Neural cell (in vitro differentiated cells): ENCODE data around the gene KCNAB1. TPM values are rescaled to one million over a fixed set of nuclear protein-coding genes. Genes with fewer than 3 reads are reported as not detected.

Experiments
- H2AFZ ChIP-seq: fragments of 200-600, 300-800 bp; sonication (generic), shearing (Covaris generic); 2 replicates; pipeline ENCODE4 v1.6.0; 2014; ENCODE audit warnings: low read depth, mild to moderate bottlenecking, antibody characterized with exemption, low read length, moderate library complexity
- H3F3A ChIP-seq: fragments of 200-600 bp; shearing (Covaris generic); 2 replicates; pipeline ENCODE4 v1.6.1; 2016; ENCODE audit warnings: mild to moderate bottlenecking, moderate library complexity, mixed read lengths, antibody characterized with exemption, low read length; ENCODE audit not compliant: insufficient read depth, poor library complexity, severe bottlenecking
- H3K27ac ChIP-seq: fragments of 200-600, 300-800 bp; sonication (generic), shearing (Covaris generic); 2 replicates; pipeline ENCODE4 v1.5.1; 2014; ENCODE audit warnings: mild to moderate bottlenecking, low read length, moderate library complexity
- H3K27me3 ChIP-seq: fragments of 300-800, 200-600 bp; sonication (generic), shearing (Covaris generic); 2 replicates; pipeline ENCODE4 v1.6.0; 2014; ENCODE audit warnings: mild to moderate bottlenecking, low read depth, low read length, moderate library complexity; ENCODE audit not compliant: insufficient read depth
- H3K36me3 ChIP-seq: fragments of 300-800, 200-600 bp; sonication (generic), shearing (Covaris generic); 2 replicates; pipeline ENCODE4 v1.5.1; 2014; ENCODE audit warnings: mild to moderate bottlenecking, antibody characterized with exemption, low read length, moderate library complexity; ENCODE audit not compliant: insufficient read depth
- H3K4me2 ChIP-seq: fragments of 300-800, 200-600 bp; sonication (generic), shearing (Covaris generic); 2 replicates; pipeline ENCODE4 v1.6.0; 2014; ENCODE audit warnings: mild to moderate bottlenecking, low read length
- H3K4me3 ChIP-seq: fragments of 300-800, 200-600 bp; sonication (generic), shearing (Covaris generic); 2 replicates; pipeline ENCODE4 v1.5.1; 2014; ENCODE audit warnings: mild to moderate bottlenecking, low read length, moderate library complexity
- H3K79me2 ChIP-seq: fragments of 200-600 bp; shearing (Covaris generic); replicated peaks from 2 replicates; pipeline ENCODE4 v1.6.0; 2014; ENCODE audit warnings: mild to moderate bottlenecking, low read length, moderate library complexity; ENCODE audit not compliant: insufficient read depth
- H3K9ac ChIP-seq: fragments of 300-800, 200-600 bp; sonication (generic), shearing (Covaris generic); 2 replicates; pipeline ENCODE4 v1.6.1; 2016; ENCODE audit warnings: mild to moderate bottlenecking, low read length, mixed read lengths
- H3K9me2 ChIP-seq: fragments of 200-600 bp; shearing (Covaris generic); 2 replicates; pipeline ENCODE4 v1.6.1; 2016; ENCODE audit warnings: mild to moderate bottlenecking, low read length, mixed read lengths; ENCODE audit not compliant: insufficient read depth
- H3K9me3 ChIP-seq: fragments of 200-600, 300-800 bp; sonication (generic), shearing (Covaris generic); 2 replicates; pipeline ENCODE4 v1.6.1; 2016; ENCODE audit warnings: mild to moderate bottlenecking, mixed run types, low read length, moderate library complexity, mixed read lengths
- H4K20me1 ChIP-seq: fragments of 200-600 bp; shearing (Covaris generic); 2 replicates; pipeline ENCODE4 v1.6.1; 2016; ENCODE audit warnings: mild to moderate bottlenecking, mixed run types; ENCODE audit not compliant: insufficient read depth
- CTCF ChIP-seq: fragments of 450-650 bp; IDR thresholded peaks from 2 replicates; pipeline ENCODE4 v1.5.1; 2014; ENCODE audit warnings: antibody characterized with exemption, mild to moderate bottlenecking, moderate library complexity; ENCODE audit not compliant: poor library complexity, severe bottlenecking
- EP300 ChIP-seq: fragments of 450-650 bp; conservative IDR thresholded peaks from 2 replicates; pipeline ENCODE4 v1.6.1; 2014; ENCODE audit warnings: antibody characterized with exemption, mild to moderate bottlenecking, moderate library complexity; ENCODE audit not compliant: poor library complexity, severe bottlenecking
- EZH2 ChIP-seq: fragments of 200-600, 300-800 bp; shearing (Covaris generic), sonication (generic); IDR thresholded peaks from 2 replicates; pipeline ENCODE4 v1.6.1; 2014; ENCODE audit warnings: antibody characterized with exemption, low read length, borderline replicate concordance, mild to moderate bottlenecking; ENCODE audit not compliant: insufficient read depth, poor library complexity, severe bottlenecking
- MXI1 ChIP-seq: fragments of 450-650 bp; conservative IDR thresholded peaks from 2 replicates; pipeline ENCODE4 v1.6.1; 2014; ENCODE audit warnings: antibody characterized with exemption, mild to moderate bottlenecking; ENCODE audit not compliant: poor library complexity, severe bottlenecking
- POLR2AphosphoS5 ChIP-seq: IDR thresholded peaks from 2 replicates; pipeline ENCODE4 v1.6.1; 2012
- RAD21 ChIP-seq: fragments of 450-650 bp; conservative IDR thresholded peaks from 2 replicates; pipeline ENCODE4 v1.6.1; 2014; ENCODE audit warnings: antibody characterized with exemption, mild to moderate bottlenecking, moderate library complexity
- REST ChIP-seq: IDR thresholded peaks from 2 replicates; pipeline ENCODE4 v1.6.1; 2012; ENCODE audit warnings: borderline replicate concordance
- SMC3 ChIP-seq: fragments of 450-650 bp; conservative IDR thresholded peaks from 2 replicates; pipeline ENCODE4 v1.6.1; 2014; ENCODE audit warnings: antibody characterized with exemption, mild to moderate bottlenecking, moderate library complexity; ENCODE audit not compliant: poor library complexity
- TAF1 ChIP-seq: IDR thresholded peaks from 2 replicates; pipeline ENCODE4 v1.6.1; 2012; ENCODE audit warnings: low read depth
- polyA plus RNA-seq: library from polyadenylated mRNA; depleted of rRNA; stranded (reverse); fragments of >200 nt; gene quantifications from 2 replicates; pipeline ENCODE4 v1.2.3, GENCODE V29; 2014

The KCNAB1 gene
- polyA plus RNA-seq, 1 donor from 2014 or later, result 14.9 TPM

GRCh38 chr3:156379327-156379726 lies 258.9 kb downstream of the KCNAB1 start:
- H3K9ac ChIP-seq, result no peak overlapping the region
- no peak overlapping the region for H3K4me3 ChIP-seq
- H3K9me2 ChIP-seq, result no peaks in the 10 kb centered on the region
- H4K20me1 ChIP-seq, result no peaks in the 10 kb centered on the region
- peaks cover 4% of the 10 kb centered on the region for H3F3A ChIP-seq
- TF ChIP-seq RAD21 (no peak), EZH2 (no peak), CTCF (no peak), SMC3 (no peak), REST (no peak), TAF1 (no peak)
- no peak overlapping the region for H3K27ac ChIP-seq
- H3K4me2 ChIP-seq, result no peak overlapping the region
- no peak overlapping the region for H2AFZ ChIP-seq
- no peaks in the 10 kb centered on the region for H3K79me2 ChIP-seq
- no peaks in the 10 kb centered on the region for H3K36me3 ChIP-seq
- no peaks in the 10 kb centered on the region for H3K27me3 ChIP-seq
- H3K9me3 ChIP-seq, result no peaks in the 10 kb centered on the region

DNA sequence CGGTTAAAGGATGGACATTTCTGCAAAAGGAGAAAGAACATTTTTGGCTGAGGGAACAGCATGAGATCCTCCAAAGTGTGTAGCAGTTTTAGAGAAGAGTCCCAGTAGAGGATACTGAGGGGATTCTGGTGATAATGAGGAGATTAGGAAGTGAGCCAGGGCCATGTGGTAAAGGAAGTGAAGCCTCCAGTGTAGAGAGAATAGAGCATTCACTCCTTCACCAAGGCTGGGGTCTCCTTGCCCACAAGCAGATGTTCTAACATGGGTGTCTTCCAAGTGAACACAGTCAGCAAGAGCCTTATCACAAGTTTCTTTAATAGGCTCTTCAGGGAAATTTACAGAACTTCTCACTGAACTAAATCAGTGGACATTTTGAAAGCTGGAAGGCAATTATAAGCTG lies 260.9 kb downstream of the KCNAB1 start:
- Histone ChIP-seq H3K4me2 (no peak overlapping the region), H3K36me3 (no peaks in the 10 kb centered on the region), H3K27ac (no peak overlapping the region), H3K27me3 (no peaks in the 10 kb centered on the region), H4K20me1 (no peaks in the 10 kb centered on the region), H3K9ac (no peak overlapping the region), H3K9me3 (no peaks in the 10 kb centered on the region), H3K9me2 (no peaks in the 10 kb centered on the region), H2AFZ (no peak overlapping the region), H3F3A (peaks cover 4% of the 10 kb centered on the region), H3K79me2 (no peaks in the 10 kb centered on the region), H3K4me3 (no peak overlapping the region)
- TF ChIP-seq TAF1 (no peak), SMC3 (no peak), RAD21 (no peak), POLR2AphosphoS5 (no peak), CTCF (no peak), EP300 (no peak), MXI1 (no peak), EZH2 (no peak), REST (no peak)
